BLaER1 treated with 17β-estradiol and CSF1 and Interleukin-3, amounts not matched to agents 10 nM and 100 nM (cell line): Measurements from ENCODE around the gene ISCA1.

ENCODE experiments used
- H3K27ac ChIP-seq, 11 experiments: shearing (Covaris generic); formaldehyde crosslinking; 2 replicates each; pipeline ENCODE4 v1.8.1; 2022
- H3K27me3 ChIP-seq, 11 experiments: shearing (Covaris generic); formaldehyde crosslinking; 2 replicates each; pipeline ENCODE4 v1.8.1; 2022
- H3K36me3 ChIP-seq, 11 experiments: shearing (Covaris generic); formaldehyde crosslinking; 2 replicates each; pipeline ENCODE4 v1.8.1; 2022
- H3K4me1 ChIP-seq, 10 experiments: shearing (Covaris generic); formaldehyde crosslinking; 2 replicates each; pipeline ENCODE4 v1.8.1; 2022
- H3K4me2 ChIP-seq, 11 experiments: shearing (Covaris generic); formaldehyde crosslinking; 2 replicates each; pipeline ENCODE4 v1.8.1; 2022
- H3K4me3 ChIP-seq, 10 experiments: shearing (Covaris generic); formaldehyde crosslinking; 2 replicates each; pipeline ENCODE4 v1.8.1; 2022
- H3K9ac ChIP-seq, 11 experiments: shearing (Covaris generic); formaldehyde crosslinking; 2 replicates each; pipeline ENCODE4 v1.8.1; 2022
- H3K9me3 ChIP-seq, 11 experiments: shearing (Covaris generic); formaldehyde crosslinking; replicated peaks in 1 of 11; 2 replicates each; pipeline ENCODE4 v1.8.1; 2022
- H4K20me1 ChIP-seq, 11 experiments: shearing (Covaris generic); formaldehyde crosslinking; 2 replicates each; pipeline ENCODE4 v1.8.1; 2022
- Cebpa-rat ChIP-seq, 11 experiments: shearing (Covaris generic); IDR thresholded peaks; 2 replicates each; pipeline ENCODE4 v1.8.1; 2022

The ISCA1 gene

GRCh38 chr9:86282077-86282978 is at the start of gene ISCA1:
Gene ISCA1, minus strand, starts transcription at chr9:86282538. Its CDS starts 80 bp downstream, at chr9:86282458.
- H3K4me3 ChIP-seq, result peak within 1 kb of the TSS; percentile 72 to 95 (median 84)

GRCh38 chr9:86330186-86330585 is 47.8 kb upstream of the ISCA1 start:
- TF ChIP-seq Cebpa-rat (IDR thresholded peaks at IDR 0.05), result no peak
- Histone ChIP-seq H3K27ac (no peak overlapping the region), H3K27me3 (no peaks in the 10 kb centered on the region), H3K4me1 (peaks cover 0 to 11% (median 0%) of the 10 kb centered on the region in 10 experiments; a peak in 4 of 20 replicates), H3K4me3 (no peak overlapping the region), H3K4me2 (no peak overlapping the region), H3K36me3 (peaks cover 79 to 100% (median 98%) of the 10 kb centered on the region in 11 experiments), H4K20me1 (peaks cover 0 to 98% (median 0%) of the 10 kb centered on the region in 11 experiments; a peak in 6 of 22 replicates), H3K9me3 (peaks cover 0 to 8% (median 0%) of the 10 kb centered on the region in 11 experiments; a peak in 1 of 22 replicates), H3K9ac (no peak overlapping the region)

More at GRCh38 chr9:86282077-86282978, at the start of gene ISCA1:
- no peaks in the 10 kb centered on the region for H3K27me3 ChIP-seq
- H3K9me3 ChIP-seq, result no peaks in the 10 kb centered on the region
- TF ChIP-seq Cebpa-rat (IDR thresholded peaks at IDR 0.05), result no peak
- H3K27ac ChIP-seq, result peak within 1 kb of the TSS; percentile 86 to 97 (median 94)
- H3K9ac ChIP-seq, result peak within 1 kb of the TSS; percentile 91 to 97 (median 94)
- H3K4me1 ChIP-seq, result peaks cover 24 to 68% (median 37%) of the 10 kb centered on the region in 10 experiments
- H3K4me2 ChIP-seq, result peak within 1 kb of the TSS; percentile 81 to 94 (median 88)
- peaks cover 11 to 76% (median 38%) of the 10 kb centered on the region in 11 experiments; a peak in 19 of 22 replicates for H4K20me1 ChIP-seq
- H3K36me3 ChIP-seq, result peaks cover 9 to 28% (median 22%) of the 10 kb centered on the region in 11 experiments; a peak in 19 of 22 replicates

GRCh38 chr9:86329649-86330048 is 47.3 kb upstream of the ISCA1 start:
- TF ChIP-seq Cebpa-rat (IDR thresholded peaks at IDR 0.05), result no peak
- no peak overlapping the region for H3K4me3 ChIP-seq
- no peak overlapping the region for H3K27ac ChIP-seq
- peaks cover 0 to 17% (median 0%) of the 10 kb centered on the region in 10 experiments; a peak in 4 of 20 replicates for H3K4me1 ChIP-seq
- H3K36me3 ChIP-seq, result peaks cover 79 to 100% (median 98%) of the 10 kb centered on the region in 11 experiments
- no peak overlapping the region for H3K4me2 ChIP-seq
- H3K9ac ChIP-seq, result no peak overlapping the region
- no peaks in the 10 kb centered on the region for H3K27me3 ChIP-seq
- H3K9me3 ChIP-seq, result peaks cover 0 to 8% (median 0%) of the 10 kb centered on the region in 11 experiments; a peak in 1 of 22 replicates
- peaks cover 0 to 100% (median 0%) of the 10 kb centered on the region in 11 experiments; a peak in 6 of 22 replicates for H4K20me1 ChIP-seq

GRCh38 chr9:86328156-86328555 is 45.8 kb upstream of the ISCA1 start:
- H4K20me1 ChIP-seq, result peaks cover 0 to 100% (median 0%) of the 10 kb centered on the region in 11 experiments; a peak in 9 of 22 replicates
- no peak overlapping the region for H3K27ac ChIP-seq
- TF ChIP-seq Cebpa-rat (IDR thresholded peaks at IDR 0.05), result no peak
- peaks cover 80 to 100% (median 98%) of the 10 kb centered on the region in 11 experiments for H3K36me3 ChIP-seq
- no peak overlapping the region for H3K4me3 ChIP-seq
- no peaks in the 10 kb centered on the region for H3K9me3 ChIP-seq
- peaks cover 0 to 32% (median 9%) of the 10 kb centered on the region in 10 experiments; a peak in 13 of 20 replicates for H3K4me1 ChIP-seq
- H3K9ac ChIP-seq, result no peak overlapping the region
- H3K27me3 ChIP-seq, result no peaks in the 10 kb centered on the region
- no peak overlapping the region for H3K4me2 ChIP-seq

GRCh38 chr9:86326536-86326935 is 44.2 kb upstream of the ISCA1 start:
- Histone ChIP-seq H3K4me3 (no peak overlapping the region), H3K9me3 (no peaks in the 10 kb centered on the region), H4K20me1 (peaks cover 0 to 100% (median 0%) of the 10 kb centered on the region in 11 experiments; a peak in 9 of 22 replicates), H3K27ac (no peak overlapping the region), H3K9ac (0 out of 22 replicates have a peak overlapping the region, but pooled peaks of 1 of the 11 experiments have one; percentile 7), H3K27me3 (no peaks in the 10 kb centered on the region), H3K4me1 (peaks cover 0 to 36% (median 13%) of the 10 kb centered on the region in 10 experiments; a peak in 13 of 20 replicates), H3K4me2 (no peak overlapping the region), H3K36me3 (peaks cover 82 to 100% (median 98%) of the 10 kb centered on the region in 11 experiments)
- TF ChIP-seq Cebpa-rat (IDR thresholded peaks at IDR 0.05), result no peak

GRCh38 chr9:86324901-86325300 is 42.6 kb upstream of the ISCA1 start:
- Histone ChIP-seq H3K9me3 (no peaks in the 10 kb centered on the region), H3K27me3 (no peaks in the 10 kb centered on the region), H4K20me1 (peaks cover 0 to 100% (median 0%) of the 10 kb centered on the region in 11 experiments; a peak in 9 of 22 replicates), H3K27ac (no peak overlapping the region), H3K4me2 (no peak overlapping the region), H3K9ac (no peak overlapping the region), H3K4me3 (no peak overlapping the region), H3K36me3 (peaks cover 89 to 100% (median 99%) of the 10 kb centered on the region in 11 experiments), H3K4me1 (peaks cover 0 to 36% (median 13%) of the 10 kb centered on the region in 10 experiments; a peak in 13 of 20 replicates)
- TF ChIP-seq Cebpa-rat (IDR thresholded peaks at IDR 0.05), result no peak

GRCh38 chr9:86324308-86324707 is 42.0 kb upstream of the ISCA1 start:
- peaks cover 0 to 100% (median 0%) of the 10 kb centered on the region in 11 experiments; a peak in 9 of 22 replicates for H4K20me1 ChIP-seq
- H3K36me3 ChIP-seq, result peaks cover 94 to 100% (median 99%) of the 10 kb centered on the region in 11 experiments
- 0 out of 22 replicates have a peak overlapping the region, but pooled peaks of 1 of the 11 experiments have one; percentile 25 for H3K9ac ChIP-seq
- H3K27me3 ChIP-seq, result no peaks in the 10 kb centered on the region
- H3K27ac ChIP-seq, result no peak overlapping the region
- H3K9me3 ChIP-seq, result no peaks in the 10 kb centered on the region
- TF ChIP-seq Cebpa-rat (IDR thresholded peaks at IDR 0.05), result no peak
- peaks cover 0 to 36% (median 13%) of the 10 kb centered on the region in 10 experiments; a peak in 13 of 20 replicates for H3K4me1 ChIP-seq
- no peak overlapping the region for H3K4me3 ChIP-seq
- H3K4me2 ChIP-seq, result peak overlapping the region in 3 of 11 experiments; percentile 11 to 31 (median 20); a peak in 2 of 22 replicates

- peaks cover 100% of the 10 kb centered on the region in 11 experiments for H3K36me3 ChIP-seq
- no peak overlapping the region for H3K9ac ChIP-seq
- peak overlapping the region in 5 of 11 experiments; percentile 8 to 32 (median 12); a peak in 6 of 22 replicates for H3K27ac ChIP-seq
- no peak for TF ChIP-seq Cebpa-rat (IDR thresholded peaks at IDR 0.05)
- peaks cover 0 to 100% (median 0%) of the 10 kb centered on the region in 11 experiments; a peak in 9 of 22 replicates for H4K20me1 ChIP-seq
- no peak overlapping the region for H3K4me3 ChIP-seq
- H3K27me3 ChIP-seq, result no peaks in the 10 kb centered on the region
- no peaks in the 10 kb centered on the region for H3K9me3 ChIP-seq
- peaks cover 0 to 36% (median 13%) of the 10 kb centered on the region in 10 experiments; a peak in 13 of 20 replicates for H3K4me1 ChIP-seq
- H3K4me2 ChIP-seq, result peak overlapping the region in 5 of 11 experiments; percentile 11 to 31 (median 20); a peak in 8 of 22 replicates
Measured at GRCh38 chr9:86322973-86323644, 40.8 kb upstream of the ISCA1 start.
